Mesendoderm (in vitro differentiated cells): ENCODE results near the gene REEP6.
A peak's percentile ranks its signal among the peaks of the same experiment; 100 is the strongest.

Experiments used
- DNase-seq: peaks from one replicate; pipeline ENCODE4 v3.0.0; 2013
- H2AK5ac ChIP-seq: 2 replicates; pipeline ENCODE4 v1.6.1; 2013; ENCODE audit warnings: low read length, inconsistent platforms
- H2BK120ac ChIP-seq: 2 replicates; pipeline ENCODE4 v1.6.1; 2013; ENCODE audit warnings: low read depth, mild to moderate bottlenecking, low read length, moderate library complexity, mixed read lengths
- H2BK15ac ChIP-seq: replicated peaks from 2 replicates; pipeline ENCODE4 v1.6.1; 2013; ENCODE audit warnings: low read depth, mild to moderate bottlenecking, moderate library complexity
- H2BK5ac ChIP-seq: 2 replicates; pipeline ENCODE4 v1.6.1; 2013; ENCODE audit warnings: low read length, inconsistent platforms
- H3K18ac ChIP-seq: 2 replicates; pipeline ENCODE4 v1.6.1; 2013; ENCODE audit warnings: mild to moderate bottlenecking, low read length, mixed read lengths
- H3K23ac ChIP-seq: one replicate; pipeline ENCODE4 v1.6.1; 2013; ENCODE audit warnings: low read length
- H3K27ac ChIP-seq: 2 replicates; pipeline ENCODE4 v1.5.1; 2013; ENCODE audit warnings: low read depth, mild to moderate bottlenecking, inconsistent platforms, low read length, moderate library complexity
- H3K27me3 ChIP-seq: 2 replicates; pipeline ENCODE4 v1.6.1; 2013; ENCODE audit warnings: low read length, control low read depth, mild to moderate bottlenecking, inconsistent platforms; ENCODE audit not compliant: insufficient read depth, poor library complexity
- H3K36me3 ChIP-seq: 2 replicates; pipeline ENCODE4 v1.6.1; 2013; ENCODE audit warnings: low read length, inconsistent platforms; ENCODE audit not compliant: control insufficient read depth, insufficient read depth
- H3K4ac ChIP-seq: one replicate; pipeline ENCODE4 v1.6.1; 2013; ENCODE audit warnings: low read depth, mild to moderate bottlenecking, low read length, moderate library complexity
- H3K4me1 ChIP-seq: 2 replicates; pipeline ENCODE4 v1.6.1; 2013; ENCODE audit warnings: low read depth, low read length, inconsistent platforms; ENCODE audit not compliant: control insufficient read depth
- H3K4me2 ChIP-seq: 2 replicates; pipeline ENCODE4 v1.6.1; 2013; ENCODE audit warnings: low read length
- H3K4me3 ChIP-seq: 2 replicates; pipeline ENCODE4 v1.5.1; 2013; ENCODE audit warnings: mild to moderate bottlenecking, low read length
- H3K56ac ChIP-seq: one replicate; pipeline ENCODE4 v1.6.1; 2013; ENCODE audit warnings: low read length
- H3K79me1 ChIP-seq: 2 replicates; pipeline ENCODE4 v1.6.1; 2013; ENCODE audit warnings: low read length, inconsistent platforms
- H3K79me2 ChIP-seq: 2 replicates; pipeline ENCODE4 v1.6.1; 2013; ENCODE audit warnings: mild to moderate bottlenecking, low read length; ENCODE audit not compliant: control insufficient read depth, insufficient read depth
- H3K9ac ChIP-seq: 2 replicates; pipeline ENCODE4 v1.6.1; 2013; ENCODE audit warnings: low read length, inconsistent platforms
- H4K5ac ChIP-seq: one replicate; pipeline ENCODE4 v1.6.1; 2013; ENCODE audit warnings: low read length
- H4K8ac ChIP-seq: one replicate; pipeline ENCODE4 v1.6.1; 2013; ENCODE audit warnings: low read depth, mild to moderate bottlenecking, control low read depth, low read length, moderate library complexity
- WGBS: extraction: QIAGEN DNeasy Blood & Tissue Kit; methylation state at CpG from one replicate; pipeline ENCODE4 v1.1.7; 2013; ENCODE audit warnings: low lambda C conversion rate, missing lambda C conversion rate; ENCODE audit not compliant: insufficient coverage; ENCODE audit errors: extremely low coverage; 5-methylcytosine and 5-hydroxymethylcytosine counted together

The REEP6 gene

GRCh38 chr19:1457031-1457739 lies 33.8 kb upstream of the REEP6 start:
- H3K23ac ChIP-seq: no peak overlapping the region
- no peaks in the 10 kb centered on the region for H3K27me3 ChIP-seq
- H2BK5ac ChIP-seq: no peak overlapping the region
- no peaks in the 10 kb centered on the region for H3K4me1 ChIP-seq
- peak; percentile 78 for DNase-seq
- no peak overlapping the region for H4K5ac ChIP-seq
- WGBS: no CpG with 5 or more reads among the region's 48 CpGs
- no peak overlapping the region for H3K4me3 ChIP-seq
- no peak overlapping the region for H3K4ac ChIP-seq
- H4K8ac ChIP-seq: no peak overlapping the region
- H3K79me2 ChIP-seq: no peaks in the 10 kb centered on the region
- no peak overlapping the region for H2BK15ac ChIP-seq
- H3K18ac ChIP-seq: no peak overlapping the region
- no peak overlapping the region for H3K9ac ChIP-seq
- no peaks in the 10 kb centered on the region for H3K36me3 ChIP-seq
- no peak overlapping the region for H2BK120ac ChIP-seq
- no peak overlapping the region for H2AK5ac ChIP-seq
- H3K4me2 ChIP-seq: no peak overlapping the region
- no peak overlapping the region for H3K56ac ChIP-seq
- no peak overlapping the region for H3K27ac ChIP-seq
- no peaks in the 10 kb centered on the region for H3K79me1 ChIP-seq

- Histone ChIP-seq H3K36me3 (no peaks in the 10 kb centered on the region), H3K56ac (no peak overlapping the region), H2BK15ac (no peak overlapping the region), H3K27me3 (no peaks in the 10 kb centered on the region), H3K4me3 (no peak overlapping the region), H2BK5ac (no peak overlapping the region), H4K5ac (no peak overlapping the region), H3K27ac (no peak overlapping the region), H3K18ac (no peak overlapping the region), H3K9ac (no peak overlapping the region), H2AK5ac (no peak overlapping the region), H3K79me2 (no peaks in the 10 kb centered on the region), H3K4me1 (no peaks in the 10 kb centered on the region), H2BK120ac (no peak overlapping the region), H3K79me1 (no peaks in the 10 kb centered on the region), H4K8ac (no peak overlapping the region), H3K23ac (no peak overlapping the region), H3K4me2 (no peak overlapping the region), H3K4ac (no peak overlapping the region)
- no CpG with 5 or more reads among the region's 16 CpGs for WGBS
- DNase-seq: no peak
Observed at GRCh38 chr19:1457892-1458291, 33.1 kb upstream of the REEP6 start.

- Histone ChIP-seq H3K56ac (no peak overlapping the region), H2AK5ac (no peak overlapping the region), H4K5ac (no peak overlapping the region), H2BK120ac (no peak overlapping the region), H3K27me3 (no peaks in the 10 kb centered on the region), H3K79me2 (no peaks in the 10 kb centered on the region), H3K4me2 (no peak overlapping the region), H2BK15ac (no peak overlapping the region), H2BK5ac (no peak overlapping the region), H3K27ac (no peak overlapping the region), H3K23ac (no peak overlapping the region), H3K4ac (no peak overlapping the region), H3K4me1 (no peaks in the 10 kb centered on the region), H4K8ac (no peak overlapping the region), H3K4me3 (no peak overlapping the region), H3K36me3 (no peaks in the 10 kb centered on the region), H3K18ac (no peak overlapping the region), H3K9ac (no peak overlapping the region), H3K79me1 (no peaks in the 10 kb centered on the region)
- DNase-seq: no peak
- no CpG with 5 or more reads among the region's 9 CpGs for WGBS
Observed at GRCh38 chr19:1459479-1459878, 31.5 kb upstream of the REEP6 start.

- DNase-seq: no peak
- H3K79me2 ChIP-seq: no peaks in the 10 kb centered on the region
- H3K27me3 ChIP-seq: no peaks in the 10 kb centered on the region
- H2BK15ac ChIP-seq: no peak overlapping the region
- H3K4me2 ChIP-seq: no peak overlapping the region
- H3K4ac ChIP-seq: no peak overlapping the region
- no peak overlapping the region for H3K56ac ChIP-seq
- WGBS: no CpG with 5 or more reads among the region's 36 CpGs
- no peak overlapping the region for H4K5ac ChIP-seq
- no peak overlapping the region for H3K4me3 ChIP-seq
- no peak overlapping the region for H3K23ac ChIP-seq
- H2BK120ac ChIP-seq: no peak overlapping the region
- no peak overlapping the region for H2BK5ac ChIP-seq
- no peaks in the 10 kb centered on the region for H3K4me1 ChIP-seq
- H3K27ac ChIP-seq: no peak overlapping the region
- H3K9ac ChIP-seq: no peak overlapping the region
- no peak overlapping the region for H4K8ac ChIP-seq
- no peak overlapping the region for H3K18ac ChIP-seq
- no peak overlapping the region for H2AK5ac ChIP-seq
- no peaks in the 10 kb centered on the region for H3K36me3 ChIP-seq
- no peaks in the 10 kb centered on the region for H3K79me1 ChIP-seq
Observed at GRCh38 chr19:1460033-1460995, 30.7 kb upstream of the REEP6 start.

- peaks cover 10% of the 10 kb centered on the region for H3K27me3 ChIP-seq
- no peak overlapping the region for H3K56ac ChIP-seq
- H3K36me3 ChIP-seq: no peaks in the 10 kb centered on the region
Observed at GRCh38 chr19:1461862-1462261, 29.1 kb upstream of the REEP6 start.

More at GRCh38 chr19:1461862-1462261, 29.1 kb upstream of the REEP6 start:
- no peak overlapping the region for H2BK5ac ChIP-seq
- H3K79me2 ChIP-seq: no peaks in the 10 kb centered on the region
- DNase-seq: no peak
- H3K18ac ChIP-seq: no peak overlapping the region
- no peak overlapping the region for H3K4me2 ChIP-seq
- no peak overlapping the region for H2BK15ac ChIP-seq
- no CpG with 5 or more reads among the region's 24 CpGs for WGBS
- no peak overlapping the region for H3K4ac ChIP-seq
- no peak overlapping the region for H2AK5ac ChIP-seq
- no peak overlapping the region for H4K8ac ChIP-seq
- H3K4me3 ChIP-seq: no peak overlapping the region
- H3K9ac ChIP-seq: no peak overlapping the region
- no peak overlapping the region for H3K23ac ChIP-seq
- no peaks in the 10 kb centered on the region for H3K4me1 ChIP-seq
- H3K79me1 ChIP-seq: no peaks in the 10 kb centered on the region
- no peak overlapping the region for H4K5ac ChIP-seq
- no peak overlapping the region for H3K27ac ChIP-seq
- no peak overlapping the region for H2BK120ac ChIP-seq
